CD14-positive monocyte (primary cell): ENCODE measurements around the gene LCP1. TPM values are rescaled to one million over a fixed set of nuclear protein-coding genes. Genes with fewer than 3 reads are reported as not detected.

ENCODE experiments used
- DNase-seq, 3 donors: peaks; one replicate each; pipeline ENCODE4 v3.0.0-alpha.2; 2011 to 2022
- H2AFZ ChIP-seq: 2 replicates; pipeline ENCODE4 v1.6.0; 2012; ENCODE audit warnings: mild to moderate bottlenecking, low read depth, low read length, inconsistent platforms; ENCODE audit not compliant: insufficient read depth, poor library complexity, severe bottlenecking
- H3K27ac ChIP-seq, 2 donors: 1 replicate in 1 of 2; 2 replicates in 1 of 2; pipeline ENCODE4 v1.5.1; 2012 to 2013; ENCODE audit warnings: low read length in 2 of 2, control low read depth in 1 of 2, inconsistent platforms in 1 of 2, low read depth in 1 of 2, mild to moderate bottlenecking in 1 of 2
- H3K27me3 ChIP-seq, 2 donors: one replicate each; pipeline versions ENCODE4 v1.6.0 to v1.6.1; 2011 to 2013; ENCODE audit warnings: low read length in 2 of 2; ENCODE audit not compliant: control insufficient read depth in 2 of 2, insufficient read depth in 2 of 2
- H3K36me3 ChIP-seq, 2 donors: replicated peaks in 1 of 2; 1 replicate in 1 of 2; 2 replicates in 1 of 2; pipeline versions ENCODE4 v1.5.1 to v1.6.1; 2012 to 2013; ENCODE audit warnings: low read length in 2 of 2, control low read depth in 1 of 2, inconsistent platforms in 1 of 2, mild to moderate bottlenecking in 1 of 2; ENCODE audit not compliant: insufficient read depth in 2 of 2, control insufficient read depth in 1 of 2
- H3K4me1 ChIP-seq, 2 donors: 1 replicate in 1 of 2; 2 replicates in 1 of 2; pipeline versions ENCODE4 v1.5.1 to v1.6.1; 2012 to 2013; ENCODE audit warnings: low read length in 2 of 2, control low read depth in 1 of 2, inconsistent platforms in 1 of 2, mild to moderate bottlenecking in 1 of 2, moderate library complexity in 1 of 2; ENCODE audit not compliant: insufficient read depth in 2 of 2, control insufficient read depth in 1 of 2
- H3K4me2 ChIP-seq: replicated peaks from 2 replicates; pipeline ENCODE3; 2012; ENCODE audit warnings: low read length, moderate library complexity, mild to moderate bottlenecking; ENCODE audit not compliant: poor library complexity, severe bottlenecking; ENCODE audit errors: extremely low read depth
- H3K4me3 ChIP-seq, 3 experiments: fragments of 200-600 bp in 1 of 3; sonication (generic) in 1 of 3; replicated peaks in 1 of 3; 1 replicate in 2 of 3; 2 replicates in 1 of 3; pipeline ENCODE4 v1.5.1; 2011 to 2013; ENCODE audit warnings: low read length in 3 of 3, mild to moderate bottlenecking in 3 of 3, control low read depth in 2 of 3, low read depth in 2 of 3, inconsistent platforms in 1 of 3, moderate library complexity in 1 of 3
- H3K79me2 ChIP-seq: 2 replicates; pipeline ENCODE4 v1.6.0; 2012; ENCODE audit warnings: mild to moderate bottlenecking, control low read depth, inconsistent platforms, low read length, moderate library complexity; ENCODE audit not compliant: insufficient read depth
- H3K9ac ChIP-seq: 2 replicates; pipeline ENCODE4 v1.6.0; 2017; ENCODE audit warnings: low read length, mild to moderate bottlenecking; ENCODE audit not compliant: insufficient read depth, poor library complexity, severe bottlenecking
- H3K9me3 ChIP-seq, 2 donors: replicated peaks in 1 of 2; 1 replicate in 1 of 2; 2 replicates in 1 of 2; pipeline versions ENCODE4 v1.5.1 to v1.6.1; 2012 to 2013; ENCODE audit warnings: low read length in 2 of 2, control low read depth in 1 of 2; ENCODE audit not compliant: control insufficient read depth in 1 of 2, insufficient read depth in 1 of 2
- H4K20me1 ChIP-seq: 2 replicates; pipeline ENCODE4 v1.6.0; 2012; ENCODE audit warnings: mild to moderate bottlenecking, low read length, control low read depth, moderate library complexity; ENCODE audit not compliant: insufficient read depth
- H3K27ac Mint-ChIP-seq, 7 donors: one replicate each; pipeline ENCODE4 v1.8.0; 2020; ENCODE audit warnings: mild to moderate bottlenecking in 7 of 7, mixed read lengths in 7 of 7, moderate library complexity in 6 of 7, inconsistent platforms in 2 of 7
- H3K27me3 Mint-ChIP-seq, 3 donors: one replicate each; pipeline ENCODE4 v1.8.0; 2021 to 2022; ENCODE audit warnings: low read depth in 3 of 3, mild to moderate bottlenecking in 3 of 3, mixed read lengths in 3 of 3, moderate library complexity in 3 of 3, inconsistent platforms in 1 of 3
- H3K36me3 Mint-ChIP-seq, 2 donors: one replicate each; pipeline ENCODE4 v1.8.0; 2020; ENCODE audit warnings: mixed read lengths in 2 of 2, inconsistent platforms in 1 of 2, mild to moderate bottlenecking in 1 of 2
- H3K4me1 Mint-ChIP-seq: one replicate; pipeline ENCODE4 v1.8.0; 2020; ENCODE audit warnings: mild to moderate bottlenecking, mixed read lengths
- H3K4me3 Mint-ChIP-seq, 2 donors: one replicate each; pipeline ENCODE4 v1.8.0; 2020; ENCODE audit warnings: mild to moderate bottlenecking in 2 of 2, mixed read lengths in 2 of 2, moderate library complexity in 1 of 2
- H3K9me3 Mint-ChIP-seq, 7 donors: one replicate each; pipeline ENCODE4 v1.8.0; 2020 to 2022; ENCODE audit warnings: mixed read lengths in 7 of 7, mild to moderate bottlenecking in 6 of 7, moderate library complexity in 6 of 7, inconsistent platforms in 2 of 7
- WGBS: methylation state at CpG from one replicate; pipeline ENCODE4 v1.1.5; 2013; ENCODE audit warnings: missing lambda C conversion rate; ENCODE audit not compliant: insufficient coverage; 5-methylcytosine and 5-hydroxymethylcytosine counted together
- intact Hi-C, 2 donors: fragments of 100-400 bp; cut with micrococcal nuclease; formaldehyde crosslinking; loops; one replicate each; pipeline versions ENCODE4 v1.15.0 to v1.15.1; 2023
- polyA plus RNA-seq, 3 donors: library from polyadenylated mRNA; depleted of rRNA in 1 of 3; unstranded in 2 of 3; stranded (reverse) in 1 of 3; fragments of 300-500 nt in 2 of 3; fragments of >200 nt in 1 of 3; fragmentation: Illumina TruSeq in 2 of 3; gene quantifications; 1 replicate in 2 of 3; 2 replicates in 1 of 3; pipeline ENCODE4 v1.2.3, GENCODE V29; 2012 to 2021
- TF ChIP-seq, protein P1 (sequence below): fragments of 200-600 bp; IDR thresholded peaks from one replicate; pipeline ENCODE4 v1.8.0; 2022; ENCODE audit warnings: antibody characterized with exemption, mild to moderate bottlenecking

LCP1 gene
- polyA plus RNA-seq, 3 donors: 653 to 2,003 (median 1,636) TPM

DNA sequence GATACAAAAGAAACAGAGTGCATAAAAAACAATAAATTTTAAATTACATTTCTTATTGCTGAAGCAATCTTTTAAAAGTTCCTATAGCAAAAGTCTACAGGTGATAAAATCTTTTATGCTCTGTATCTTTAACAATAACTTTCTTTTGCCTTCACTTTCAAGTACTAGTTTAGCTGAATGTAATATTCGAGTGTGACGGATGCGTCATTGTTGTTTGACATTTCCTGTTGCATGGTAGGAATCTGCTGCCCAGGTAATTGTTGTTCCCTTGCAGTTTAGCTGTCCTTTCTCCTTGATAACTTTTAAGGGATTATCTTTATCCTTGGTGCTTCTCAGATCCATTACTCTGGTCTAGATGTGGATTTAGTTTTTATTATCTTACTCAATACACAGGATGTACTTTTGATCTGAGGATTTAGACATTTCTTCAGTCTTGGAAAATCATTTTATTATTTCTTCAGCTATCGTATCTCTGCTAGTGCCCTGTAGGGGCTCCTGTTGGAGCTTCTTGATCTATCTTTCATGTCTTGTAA lies 75.1 kb downstream of the LCP1 start:
- Histone ChIP-seq H3K9me3 (no peaks in the 10 kb centered on the region), H3K4me2 (no peak overlapping the region), H3K4me1 (peaks cover 3 to 5% of the 10 kb centered on the region in 2 donors), H4K20me1 (no peaks in the 10 kb centered on the region), H2AFZ (no peak overlapping the region), H3K36me3 (no peaks in the 10 kb centered on the region), H3K4me3 (no peak overlapping the region), H3K79me2 (no peaks in the 10 kb centered on the region), H3K9ac (no peak overlapping the region), H3K27me3 (no peaks in the 10 kb centered on the region), H3K27ac (no peak overlapping the region)
- Mint-ChIP-seq H3K36me3 (no peaks in the 10 kb centered on the region), H3K27ac (no peak overlapping the region), H3K27me3 (peaks cover 0 to 3% (median 2%) of the 10 kb centered on the region in 3 donors), H3K4me1 (peaks cover 9% of the 10 kb centered on the region), H3K9me3 (no peaks in the 10 kb centered on the region), H3K4me3 (no peak overlapping the region)
- TF ChIP-seq, protein P1, sequence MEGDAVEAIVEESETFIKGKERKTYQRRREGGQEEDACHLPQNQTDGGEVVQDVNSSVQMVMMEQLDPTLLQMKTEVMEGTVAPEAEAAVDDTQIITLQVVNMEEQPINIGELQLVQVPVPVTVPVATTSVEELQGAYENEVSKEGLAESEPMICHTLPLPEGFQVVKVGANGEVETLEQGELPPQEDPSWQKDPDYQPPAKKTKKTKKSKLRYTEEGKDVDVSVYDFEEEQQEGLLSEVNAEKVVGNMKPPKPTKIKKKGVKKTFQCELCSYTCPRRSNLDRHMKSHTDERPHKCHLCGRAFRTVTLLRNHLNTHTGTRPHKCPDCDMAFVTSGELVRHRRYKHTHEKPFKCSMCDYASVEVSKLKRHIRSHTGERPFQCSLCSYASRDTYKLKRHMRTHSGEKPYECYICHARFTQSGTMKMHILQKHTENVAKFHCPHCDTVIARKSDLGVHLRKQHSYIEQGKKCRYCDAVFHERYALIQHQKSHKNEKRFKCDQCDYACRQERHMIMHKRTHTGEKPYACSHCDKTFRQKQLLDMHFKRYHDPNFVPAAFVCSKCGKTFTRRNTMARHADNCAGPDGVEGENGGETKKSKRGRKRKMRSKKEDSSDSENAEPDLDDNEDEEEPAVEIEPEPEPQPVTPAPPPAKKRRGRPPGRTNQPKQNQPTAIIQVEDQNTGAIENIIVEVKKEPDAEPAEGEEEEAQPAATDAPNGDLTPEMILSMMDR: no peak
- DNase-seq: no peak
- intact Hi-C loops: no loop called here
- WGBS: 13% methylated on average over 3 of the region's 4 CpGs

DNA sequence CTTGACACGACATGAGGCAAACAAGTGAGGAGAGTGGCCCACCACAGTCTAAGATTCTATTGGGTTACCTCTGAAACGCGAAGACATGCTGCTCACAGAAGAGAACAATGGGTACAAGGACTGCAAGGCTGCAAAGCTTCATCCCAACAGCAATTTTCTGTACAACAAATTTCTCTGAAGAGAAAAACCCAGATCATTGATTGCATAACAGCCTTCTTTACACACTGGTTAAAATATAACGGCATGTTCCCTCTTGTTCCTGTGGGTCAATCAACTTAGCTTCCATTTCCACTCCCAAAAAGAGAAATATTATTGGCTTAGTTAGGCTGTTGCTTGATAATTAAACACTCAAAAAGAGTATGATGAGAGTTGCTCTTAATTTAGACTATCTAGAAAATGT lies 77.1 kb downstream of the LCP1 start, which contains the start of gene CPB2:
CPB2 (minus strand) TSS at position 166 of the 400 bp plus-strand sequence; CDS start at position 142, 24 bp downstream.
- peaks cover 30% of the 10 kb centered on the region for H3K4me1 Mint-ChIP-seq
- Histone ChIP-seq H3K9ac (no peak within 1 kb of the TSS), H3K79me2 (no peaks in the 10 kb centered on the region), H3K27ac (no peak within 1 kb of the TSS), H3K4me3 (no peak within 1 kb of the TSS), H4K20me1 (no peaks in the 10 kb centered on the region), H3K4me2 (no peak within 1 kb of the TSS), H2AFZ (no peak within 1 kb of the TSS), H3K4me1 (peaks cover 23 to 25% of the 10 kb centered on the region in 2 donors), H3K36me3 (no peaks in the 10 kb centered on the region), H3K27me3 (no peaks in the 10 kb centered on the region), H3K9me3 (no peaks in the 10 kb centered on the region)
- no peak within 1 kb of the TSS for H3K27ac Mint-ChIP-seq
- no peak within 1 kb of the TSS for H3K4me3 Mint-ChIP-seq
- H3K36me3 Mint-ChIP-seq: no peaks in the 10 kb centered on the region
- TF ChIP-seq, protein P1: no peak
- DNase-seq: no peak
- peaks cover 0 to 2% (median 0%) of the 10 kb centered on the region in 3 donors for H3K27me3 Mint-ChIP-seq
- intact Hi-C loops: no loop called here
- H3K9me3 Mint-ChIP-seq: no peaks in the 10 kb centered on the region
- 100% methylated on average over 1 of the region's 4 CpGs for WGBS
